ENCODE results near the gene PPM1M. TPM values are rescaled to one million over a fixed set of nuclear protein-coding genes. Genes with fewer than 3 reads are reported as not detected.
"Not testable (repeated sequence)": the region's sequence is repeated elsewhere in the genome, so short reads cannot be mapped to it uniquely, and the experiment has no call there.

Gene PPM1M
- total RNA-seq, 1 donor from 2014 or later, result 33.0 TPM

DNA sequence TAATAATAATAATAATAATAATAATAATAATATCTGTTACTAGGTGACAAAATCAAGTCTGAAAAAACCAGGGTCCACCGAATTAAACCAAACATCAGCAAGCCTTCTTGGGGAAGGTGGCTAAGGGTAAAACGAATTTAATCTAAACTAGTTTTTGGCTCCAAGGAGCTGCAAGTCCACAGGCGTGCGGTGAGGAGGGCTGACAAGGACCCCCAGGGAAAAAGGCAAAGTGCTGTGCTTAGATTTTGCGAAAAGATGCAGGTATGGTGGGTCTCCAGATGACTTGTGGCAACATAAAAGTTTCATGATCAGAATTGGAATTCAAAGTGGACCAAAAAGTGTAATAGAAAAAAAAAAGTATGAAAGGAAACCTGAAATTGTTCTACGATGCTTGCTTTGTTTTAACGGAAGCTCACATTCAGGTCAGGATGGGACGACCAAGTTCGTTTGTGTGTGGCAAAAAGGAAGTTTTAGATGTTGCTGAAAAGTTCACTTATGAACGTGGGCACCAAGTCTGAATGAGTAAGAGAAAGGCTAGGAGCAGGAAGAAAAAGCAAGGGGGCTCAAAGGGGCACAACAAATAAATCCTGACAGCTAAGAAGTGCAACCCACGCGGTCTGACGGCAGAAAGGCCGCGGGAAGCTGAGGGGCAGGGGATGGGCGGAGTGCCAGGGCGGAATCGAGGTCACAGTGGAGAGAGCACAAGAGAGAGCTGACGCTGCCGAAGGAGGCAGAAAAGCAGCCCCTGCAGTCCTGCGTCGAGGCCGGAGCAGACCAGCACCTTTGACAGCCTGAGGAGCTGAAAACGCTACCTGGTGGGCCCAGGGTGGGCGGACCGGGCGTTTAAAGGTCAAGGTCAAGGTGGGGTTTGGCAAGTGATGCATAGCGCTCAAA lies 31.8 kb downstream of the PPM1M start:
- DNase-seq (ENCODE audit: low spot score), result peak; percentile 77

DNA sequence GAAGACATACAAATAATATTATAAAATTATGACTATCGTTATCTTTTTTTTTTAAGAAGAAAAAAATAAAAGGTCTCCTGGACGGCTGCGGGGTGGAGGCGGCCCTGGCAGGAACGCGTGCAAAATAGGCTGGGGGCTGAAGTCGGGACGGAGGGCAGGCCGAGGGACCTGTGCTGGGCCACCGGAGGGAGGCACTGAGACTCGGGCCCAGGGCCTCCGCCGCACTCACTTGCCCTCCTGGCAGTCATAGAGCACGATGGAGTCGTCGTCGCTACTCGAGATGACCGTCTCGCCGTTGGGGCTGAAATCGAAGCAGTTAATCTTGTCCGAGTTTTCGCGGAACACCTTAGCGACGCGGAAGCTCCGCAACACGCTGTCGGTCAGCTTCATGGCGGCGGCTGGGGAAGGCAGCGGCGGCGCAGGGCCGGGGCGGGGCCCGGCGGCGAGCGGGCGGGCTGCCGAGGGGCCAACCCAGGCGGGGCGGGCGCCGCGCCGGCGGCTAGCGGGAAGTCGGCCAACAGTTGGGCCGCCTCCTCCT lies 32.5 kb downstream of the PPM1M start:
- no peak for DNase-seq (ENCODE audit: low spot score)

DNA sequence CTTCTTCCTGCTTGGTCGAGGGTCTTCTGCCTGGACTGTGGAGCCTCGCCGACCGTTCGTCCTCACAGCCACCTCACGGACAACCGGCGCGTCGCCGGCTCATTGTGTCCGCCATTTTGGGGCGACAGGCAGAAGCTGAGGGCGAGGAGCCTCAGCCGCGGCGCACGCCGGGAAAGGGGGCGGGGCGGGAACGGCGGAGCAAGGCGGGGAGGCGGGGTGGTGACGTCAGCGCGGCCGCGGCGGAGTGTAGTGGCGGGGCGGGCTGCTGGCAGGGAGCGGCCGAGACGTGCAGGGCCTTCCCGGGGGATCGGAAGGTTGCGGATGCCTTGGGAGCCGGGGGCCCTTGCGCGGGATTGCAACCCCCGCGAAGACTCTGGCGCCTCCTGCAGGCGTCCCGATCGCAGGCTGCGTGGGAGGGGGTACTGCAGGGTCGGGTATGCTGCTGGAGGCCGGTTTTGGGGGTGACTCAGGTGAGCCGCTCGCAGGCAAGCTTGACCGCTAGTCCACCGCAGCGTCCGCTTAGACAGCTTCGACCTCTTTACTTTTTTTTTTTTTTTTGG lies 33.0 kb downstream of the PPM1M start, which contains the start of gene WDR82:
Gene WDR82 (minus strand): TSS at position 140 of the 560 bp plus-strand sequence. CDS start 288 bp downstream, outside the sequence.
- peak; percentile 97 for DNase-seq (ENCODE audit: low spot score)

DNA sequence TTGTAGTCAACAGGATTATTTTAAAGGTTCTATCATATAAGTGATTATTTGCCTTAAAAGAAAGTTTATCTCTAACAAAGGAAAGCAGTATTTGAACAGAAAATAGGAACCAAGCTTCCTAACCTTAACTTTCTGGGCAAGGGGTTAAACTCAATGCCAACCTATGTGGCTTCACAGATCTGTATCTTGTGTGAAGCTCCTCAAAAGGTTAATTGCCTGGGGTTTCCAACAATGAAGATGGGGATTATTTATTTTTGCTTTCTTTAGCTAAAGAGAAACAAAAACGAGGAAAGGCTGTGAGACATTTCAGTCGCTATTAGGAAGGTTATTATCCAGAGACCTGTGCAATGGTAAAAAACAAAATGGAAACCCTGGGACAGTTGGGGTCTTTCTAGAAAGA lies 34.0 kb downstream of the PPM1M start:
- DNase-seq (ENCODE audit: low spot score), result no peak

DNA sequence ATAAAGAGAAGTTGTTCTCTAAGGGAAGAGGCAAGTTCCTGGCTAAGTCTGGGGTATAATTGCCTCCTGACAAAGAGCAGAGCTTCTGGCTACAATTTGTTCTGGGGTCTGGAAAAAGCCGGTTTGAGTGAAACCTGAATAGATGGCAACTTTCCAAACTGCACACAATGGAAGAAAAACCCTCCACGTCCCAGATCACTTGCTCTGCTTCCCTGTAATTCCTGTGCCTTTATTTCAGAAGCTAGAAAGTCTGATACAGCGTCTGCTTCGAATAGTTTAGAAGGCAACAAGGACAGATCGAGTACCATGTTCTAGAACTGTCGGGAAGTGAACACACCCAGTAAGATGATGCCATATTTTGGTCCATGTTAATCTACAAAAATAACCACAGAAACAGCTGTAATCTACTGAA lies 34.5 kb downstream of the PPM1M start:
- no peak for DNase-seq (ENCODE audit: low spot score)

DNA sequence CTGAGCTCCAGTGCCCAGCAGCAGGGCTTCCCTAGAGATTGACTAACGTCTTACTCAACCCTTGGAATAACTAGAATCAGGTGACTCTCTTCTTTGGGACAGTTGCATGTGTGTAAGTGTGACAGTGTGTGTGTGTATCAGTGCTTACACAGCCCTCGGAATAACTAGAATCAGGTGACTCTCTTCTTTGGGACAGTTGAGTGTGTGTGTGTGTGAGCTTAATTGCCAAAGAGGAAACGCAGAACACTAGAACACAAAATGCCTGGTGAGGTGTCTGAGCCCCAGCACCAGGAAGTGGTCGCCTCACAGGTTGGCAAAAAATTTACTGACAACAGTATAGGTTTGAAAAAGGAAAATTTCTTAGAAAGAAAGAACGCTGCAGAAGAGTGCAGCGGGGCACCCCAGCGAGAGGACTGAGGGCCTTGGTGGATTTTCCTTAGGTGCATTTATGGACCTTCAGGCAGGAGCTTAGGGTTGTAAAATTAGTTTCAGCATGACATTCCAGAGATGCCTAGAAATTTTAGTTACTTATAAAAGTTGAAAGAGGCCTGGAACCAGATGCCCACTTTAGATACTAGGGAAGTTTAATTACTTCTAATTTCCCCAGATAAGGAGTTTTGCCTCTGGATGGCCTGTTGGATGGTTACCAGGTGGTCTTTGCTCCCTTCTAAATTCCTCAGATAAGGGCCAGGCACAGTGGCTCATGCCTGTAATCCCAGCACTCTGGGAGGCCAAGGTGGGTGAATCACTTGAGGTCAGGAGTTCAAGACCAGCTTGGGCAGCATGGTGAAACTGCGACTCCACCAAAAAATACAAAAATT lies 36.6 kb downstream of the PPM1M start:
- no peak for DNase-seq (ENCODE audit: low spot score)

DNA sequence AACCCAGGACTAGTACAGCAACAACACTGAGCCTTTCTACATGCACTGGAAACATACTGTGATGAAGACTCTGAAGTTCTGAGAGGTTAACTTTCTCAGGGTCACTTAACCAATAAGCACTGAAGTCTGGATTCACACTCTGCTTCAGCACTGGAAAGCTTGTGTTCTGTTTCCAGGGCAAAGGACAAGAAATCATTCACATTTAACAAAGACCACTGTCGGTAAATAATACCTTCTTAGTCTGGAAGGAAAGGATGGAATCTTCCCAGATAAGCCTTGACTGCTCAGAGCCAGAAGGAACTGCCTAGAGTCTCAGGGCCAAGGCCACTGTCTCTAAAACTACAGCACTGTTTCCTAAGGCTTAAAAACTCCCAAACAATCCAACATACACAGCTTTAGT lies 37.7 kb downstream of the PPM1M start:
- no peak for DNase-seq (ENCODE audit: low spot score)

DNA sequence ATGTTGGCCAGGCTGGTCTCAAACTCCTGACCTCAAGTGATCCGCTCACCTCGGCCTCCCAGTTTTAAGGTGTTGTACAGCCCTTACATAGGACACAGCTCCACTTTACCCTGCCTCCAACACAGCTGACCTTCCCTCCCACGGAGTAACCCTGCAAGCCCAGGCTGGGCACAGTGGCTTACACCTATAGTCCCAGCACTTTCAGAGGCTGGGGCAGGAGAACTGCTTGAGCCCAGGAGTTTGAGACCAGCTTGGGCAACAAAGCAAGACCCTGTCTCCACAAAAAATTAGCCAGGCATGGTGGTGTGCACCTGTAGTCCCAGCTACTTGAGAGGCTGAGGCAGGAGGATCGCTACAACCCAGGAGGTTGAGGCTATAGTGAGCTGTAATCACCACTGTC lies 38.5 kb downstream of the PPM1M start:
- DNase-seq (ENCODE audit: low spot score), result not testable (repeated sequence)

DNA sequence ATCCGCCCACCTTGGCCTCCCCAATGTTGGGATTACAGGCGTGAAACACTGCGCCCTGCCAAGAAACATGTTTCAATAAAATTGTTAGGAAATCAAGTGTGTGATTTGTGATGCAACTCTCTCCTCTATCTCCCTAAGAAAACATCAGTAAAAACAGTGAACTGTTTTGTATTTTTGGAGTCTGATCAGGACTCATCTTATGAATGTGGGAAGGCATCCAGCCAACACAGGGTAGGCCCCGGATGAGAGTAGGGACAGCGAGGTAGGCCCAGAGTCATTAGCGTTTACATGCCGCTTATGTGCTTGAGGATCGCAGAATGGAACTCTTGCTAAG lies 41.2 kb downstream of the PPM1M start:
- no peak for DNase-seq (ENCODE audit: low spot score)

DNA sequence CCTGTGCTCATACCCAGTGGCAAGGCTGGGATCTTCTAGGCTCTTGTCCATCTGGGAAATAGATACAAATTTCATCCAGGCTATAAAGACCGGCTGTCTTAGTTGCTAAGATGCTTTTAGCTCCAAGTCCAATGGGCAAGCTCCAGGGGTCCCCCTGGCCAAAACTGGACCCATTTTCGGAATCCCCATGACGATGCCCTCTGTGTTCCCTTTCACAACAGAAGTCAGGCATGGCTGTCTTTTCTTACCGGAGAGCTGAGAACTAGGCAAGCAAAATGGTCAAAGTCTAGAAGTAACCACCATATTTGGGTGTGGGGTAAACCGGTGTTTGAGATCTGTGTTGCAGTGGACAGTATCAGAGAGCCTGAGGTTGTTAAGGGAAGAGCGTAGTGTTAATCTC lies 43.1 kb downstream of the PPM1M start:
- no peak for DNase-seq (ENCODE audit: low spot score)

DNA sequence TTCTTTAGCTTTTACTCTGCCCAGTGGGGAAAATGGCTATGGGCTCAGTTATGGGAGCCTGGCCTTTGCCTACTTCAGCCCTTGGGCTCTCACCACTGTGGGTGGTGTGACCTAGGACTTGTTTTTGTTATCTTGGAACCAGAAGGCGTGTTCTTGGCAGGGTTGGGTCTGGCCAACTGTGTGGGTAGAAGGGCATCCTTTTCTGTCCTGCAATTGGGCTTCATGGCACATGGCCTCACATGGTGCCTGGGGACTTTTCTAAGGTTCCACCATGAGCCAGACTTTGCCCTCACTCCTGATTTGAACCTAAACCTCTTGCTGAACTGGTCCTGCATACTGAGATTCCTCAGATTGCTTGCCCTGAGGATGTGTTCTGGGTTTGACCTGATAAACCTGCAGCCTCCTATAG lies 43.8 kb downstream of the PPM1M start:
- DNase-seq (ENCODE audit: low spot score), result peak; percentile 56

DNA sequence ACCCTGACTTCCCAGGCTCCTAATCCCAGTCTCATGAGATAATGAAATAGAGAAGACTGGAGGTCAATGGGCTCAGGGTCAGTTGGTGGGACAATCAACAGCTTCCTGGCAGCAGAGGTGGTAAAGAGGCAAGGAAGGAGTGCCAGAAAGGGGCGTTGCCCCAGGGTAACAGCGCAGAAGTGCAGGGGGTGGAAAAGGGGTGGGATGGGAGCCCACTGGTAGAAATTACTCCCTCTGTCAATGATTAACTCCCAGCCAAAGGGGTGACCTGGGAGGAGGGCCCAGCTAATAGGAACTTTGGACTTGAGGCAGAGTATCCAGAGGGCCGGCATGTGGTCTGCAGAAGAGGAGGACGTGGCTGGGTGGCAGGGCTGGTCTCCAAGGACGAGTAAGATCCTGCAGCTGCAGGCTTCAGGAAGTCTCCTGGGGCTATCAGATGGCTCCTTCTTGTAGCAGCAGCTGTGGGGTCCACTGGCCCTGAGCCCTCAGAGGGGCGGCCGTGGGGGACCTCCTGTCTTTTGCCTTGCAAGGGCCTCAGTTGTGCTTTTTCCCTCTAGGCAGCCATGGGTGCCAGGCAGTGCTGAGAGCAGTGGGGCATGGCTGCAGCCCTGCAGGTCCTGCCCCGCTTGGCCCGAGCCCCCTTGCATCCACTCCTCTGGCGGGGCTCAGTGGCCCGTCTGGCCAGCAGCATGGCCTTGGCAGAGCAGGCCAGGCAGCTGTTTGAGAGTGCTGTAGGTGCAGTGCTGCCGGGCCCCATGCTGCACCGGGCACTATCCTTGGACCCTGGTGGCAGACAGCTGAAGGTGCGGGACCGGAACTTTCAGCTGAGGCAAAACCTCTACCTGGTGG lies 44.4 kb downstream of the PPM1M start:
- DNase-seq (ENCODE audit: low spot score), result peak; percentile 79

DNA sequence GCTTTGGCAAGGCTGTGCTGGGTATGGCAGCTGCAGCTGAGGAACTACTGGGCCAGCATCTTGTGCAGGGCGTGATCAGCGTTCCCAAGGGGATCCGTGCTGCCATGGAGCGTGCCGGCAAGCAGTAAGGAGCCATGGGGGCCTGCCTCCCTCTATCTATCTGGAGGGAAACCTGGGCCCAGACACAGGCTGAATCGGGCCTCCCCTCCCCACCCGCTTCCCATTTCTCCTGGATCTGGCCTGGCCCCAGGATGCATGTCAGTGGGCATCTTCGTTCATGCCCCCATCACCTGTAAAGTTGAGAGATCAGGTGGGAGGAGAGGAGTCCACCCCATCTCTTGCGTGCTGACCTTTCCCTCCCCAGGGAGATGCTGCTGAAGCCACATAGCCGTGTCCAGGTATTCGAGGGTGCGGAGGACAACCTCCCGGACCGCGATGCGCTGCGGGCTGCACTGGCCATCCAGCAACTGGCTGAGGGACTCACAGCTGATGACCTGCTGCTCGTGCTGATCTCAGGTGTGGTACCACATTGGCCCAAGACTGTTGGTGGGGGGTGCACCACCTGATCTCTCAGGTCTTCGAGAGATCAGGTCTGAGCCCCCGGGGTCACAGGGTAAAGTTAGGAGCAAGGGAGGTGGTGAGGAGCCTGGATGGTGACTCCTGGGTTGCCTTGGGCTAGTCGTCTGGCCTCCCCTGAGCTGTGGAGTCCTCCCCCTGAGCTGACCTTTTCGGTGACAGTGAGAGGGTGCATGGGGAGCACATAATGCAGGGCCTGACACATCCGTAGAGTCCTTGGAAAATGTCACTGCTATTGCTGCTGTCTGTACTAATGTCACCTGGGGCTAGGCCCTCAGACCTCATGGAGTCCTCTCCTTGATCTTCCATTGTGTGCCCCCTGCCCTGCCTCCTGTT lies 45.3 kb downstream of the PPM1M start:
- DNase-seq (ENCODE audit: low spot score), result no peak

DNA sequence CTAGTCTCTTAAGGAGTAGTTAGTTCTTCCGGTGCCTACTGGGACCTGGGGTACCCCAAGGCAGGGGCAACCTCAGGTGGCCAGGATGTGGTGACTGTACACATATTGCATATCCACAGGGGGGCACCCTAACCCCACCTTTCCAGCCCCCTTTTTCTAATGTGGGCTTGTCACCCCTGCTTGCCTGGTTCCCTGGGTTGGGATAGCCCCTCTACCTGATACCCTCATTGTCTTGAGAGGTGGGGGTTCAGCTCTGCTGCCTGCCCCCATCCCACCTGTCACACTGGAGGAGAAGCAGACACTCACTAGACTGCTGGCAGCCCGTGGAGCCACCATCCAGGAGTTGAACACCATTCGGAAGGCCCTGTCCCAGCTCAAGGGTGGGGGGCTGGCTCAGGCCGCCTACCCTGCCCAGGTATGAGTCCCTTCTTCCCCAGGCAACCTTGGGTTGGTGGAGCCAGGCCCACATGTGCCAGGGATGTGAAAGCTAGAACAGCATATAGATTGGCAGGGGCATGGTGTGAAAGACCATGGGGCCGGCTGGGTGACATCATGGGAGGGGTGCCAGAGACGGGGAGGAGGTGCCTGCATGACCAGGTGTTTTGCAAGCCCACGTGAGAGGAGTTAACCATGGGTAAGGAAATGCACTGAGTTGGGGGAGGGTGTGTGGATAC lies 46.1 kb downstream of the PPM1M start:
- DNase-seq (ENCODE audit: low spot score), result no peak

DNA sequence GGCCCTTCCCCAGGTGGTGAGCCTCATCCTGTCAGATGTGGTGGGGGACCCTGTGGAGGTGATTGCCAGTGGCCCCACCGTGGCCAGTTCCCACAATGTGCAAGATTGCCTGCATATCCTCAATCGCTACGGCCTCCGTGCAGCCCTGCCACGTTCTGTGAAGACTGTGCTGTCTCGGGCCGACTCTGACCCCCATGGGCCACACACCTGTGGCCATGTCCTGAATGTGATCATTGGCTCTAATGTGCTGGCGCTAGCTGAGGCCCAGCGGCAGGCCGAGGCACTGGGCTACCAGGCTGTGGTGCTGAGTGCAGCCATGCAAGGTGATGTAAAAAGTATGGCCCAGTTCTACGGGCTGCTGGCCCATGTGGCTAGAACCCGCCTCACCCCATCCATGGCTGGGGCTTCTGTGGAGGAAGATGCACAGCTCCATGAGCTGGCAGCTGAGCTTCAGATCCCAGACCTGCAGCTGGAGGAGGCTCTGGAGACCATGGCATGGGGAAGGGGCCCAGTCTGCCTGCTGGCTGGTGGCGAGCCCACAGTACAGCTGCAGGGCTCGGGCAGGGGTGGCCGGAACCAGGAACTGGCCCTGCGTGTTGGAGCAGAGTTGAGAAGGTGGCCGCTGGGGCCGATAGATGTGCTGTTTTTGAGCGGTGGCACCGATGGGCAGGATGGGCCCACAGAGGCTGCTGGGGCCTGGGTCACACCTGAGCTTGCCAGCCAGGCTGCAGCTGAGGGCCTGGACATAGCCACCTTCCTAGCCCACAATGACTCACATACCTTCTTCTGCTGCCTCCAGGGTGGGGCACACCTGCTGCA lies 46.9 kb downstream of the PPM1M start:
- no peak for DNase-seq (ENCODE audit: low spot score)

DNA sequence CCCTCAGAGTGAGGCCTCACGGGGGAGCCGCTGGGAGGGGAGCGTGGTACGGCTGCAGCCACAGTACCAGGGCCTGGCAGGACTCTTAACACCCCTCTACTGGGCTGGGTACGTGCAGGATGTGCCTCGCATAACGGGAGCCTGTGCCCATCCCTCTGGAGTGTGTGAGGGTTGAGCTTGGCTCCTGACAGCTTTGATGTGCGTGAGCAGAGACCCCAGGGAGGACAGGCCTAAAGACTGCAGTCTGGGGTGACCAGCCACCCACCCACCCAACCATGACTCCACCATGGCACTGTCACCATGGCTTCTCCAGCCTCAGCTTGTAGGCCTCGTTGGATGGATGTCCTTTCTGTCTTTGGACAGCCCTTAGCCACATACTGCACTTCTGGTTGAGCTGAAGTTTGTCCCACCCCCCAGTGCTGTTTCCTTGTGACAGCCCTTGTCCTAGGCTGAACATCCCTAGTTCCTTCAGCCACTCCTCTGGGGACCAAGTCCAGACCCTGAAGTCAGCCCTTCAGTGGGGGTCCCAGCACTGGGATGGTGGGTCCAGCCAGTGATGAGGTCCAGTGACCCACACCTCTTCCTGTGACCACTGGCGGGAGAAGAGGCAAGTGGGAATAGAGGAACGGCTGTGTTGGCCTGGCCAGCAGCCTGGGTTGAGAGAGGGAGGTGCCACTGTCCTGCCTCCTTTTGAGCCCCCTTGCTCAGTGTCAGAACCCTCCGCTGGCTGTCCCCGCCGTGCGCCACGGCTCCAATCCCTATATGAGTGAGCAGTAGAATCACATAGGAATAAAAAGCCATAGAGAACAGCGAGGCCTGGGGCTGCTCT lies 48.1 kb downstream of the PPM1M start:
- no peak for DNase-seq (ENCODE audit: low spot score)

DNA sequence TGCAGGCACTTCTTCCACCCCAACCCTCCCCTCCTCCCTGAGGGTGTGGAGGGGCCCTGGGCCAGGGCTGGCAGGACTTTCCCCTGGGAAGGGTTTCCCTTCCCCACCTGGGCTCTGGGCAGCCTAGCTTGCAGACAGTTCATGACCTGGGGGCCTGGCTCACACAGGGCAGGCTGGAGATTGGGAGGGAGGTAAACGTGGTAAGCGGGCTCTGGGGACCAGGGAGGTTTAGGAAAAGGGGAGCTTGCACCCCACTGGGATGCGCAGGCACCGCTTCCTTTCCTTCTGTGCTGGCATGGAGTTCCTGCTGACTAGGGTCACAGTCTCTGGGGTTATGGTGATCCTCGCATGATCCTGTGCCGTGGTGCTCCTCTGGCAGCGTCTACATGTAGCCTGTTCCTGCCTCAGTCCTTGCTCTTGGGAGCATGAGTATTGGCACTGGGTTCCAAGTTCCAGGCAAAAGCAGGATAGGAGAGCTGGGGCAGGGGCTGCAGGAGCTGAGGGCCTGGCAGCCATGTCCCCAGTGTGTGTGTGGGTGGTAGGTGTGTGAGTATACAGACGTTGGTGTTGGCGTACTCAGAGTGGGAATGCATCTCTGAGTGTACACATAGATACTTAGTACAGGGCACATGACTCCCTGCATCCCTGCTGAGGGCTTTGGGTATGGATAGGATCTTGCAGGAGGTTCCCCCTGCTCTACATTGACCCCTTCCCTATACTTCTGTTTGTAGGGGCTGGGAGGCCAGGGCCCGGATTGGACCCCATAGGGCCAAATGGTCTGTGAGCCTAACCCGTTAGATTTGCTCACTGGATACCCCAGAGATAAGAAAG lies 49.0 kb downstream of the PPM1M start:
- DNase-seq (ENCODE audit: low spot score), result no peak
